HG03039 (cell line): ENCODE results near the gene WNT7A.
"Not testable (repeated sequence)": the region's sequence is repeated elsewhere in the genome, so short reads cannot be mapped to it uniquely, and the experiment has no call there.

Experiments used
- ATAC-seq: cut with Tn5 transposase; IDR thresholded peaks from one replicate; pipeline ENCODE4 v1.9.1; 2021; ENCODE audit warnings: mild to moderate bottlenecking, moderate library complexity; ENCODE audit not compliant: unreplicated experiment

WNT7A gene

GRCh38 chr3:13879946-13880810 is at the start of gene WNT7A:
TSS of gene WNT7A (minus strand) at chr3:13880071. CDS start at chr3:13879816, 255 bp downstream.
- ATAC-seq: no peak

- ATAC-seq: not testable (repeated sequence)
These were observed 48.9 kb upstream of the WNT7A start for GRCh38 chr3:13928741-13929140.

- ATAC-seq: no peak
These were observed 47.4 kb upstream of the WNT7A start for GRCh38 chr3:13927295-13927694.

DNA sequence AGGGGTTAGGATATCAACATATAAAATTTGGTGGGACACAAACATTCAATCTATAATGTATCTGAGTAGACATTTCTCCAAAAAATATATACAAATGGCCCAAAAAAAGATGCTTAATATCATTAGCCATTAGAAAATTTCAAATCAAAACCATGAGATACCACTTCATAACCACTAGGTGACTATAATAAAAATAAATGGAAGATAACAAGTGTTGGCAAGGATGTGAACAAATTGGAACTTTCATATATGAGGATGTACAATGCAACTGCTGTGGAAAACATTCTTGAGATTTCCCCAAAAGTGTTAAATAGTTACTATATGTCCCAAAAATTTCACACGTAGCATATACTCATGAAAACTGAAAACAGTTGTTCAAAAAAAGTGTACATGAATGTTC is 36.5 kb upstream of the WNT7A start:
- no peak for ATAC-seq

DNA sequence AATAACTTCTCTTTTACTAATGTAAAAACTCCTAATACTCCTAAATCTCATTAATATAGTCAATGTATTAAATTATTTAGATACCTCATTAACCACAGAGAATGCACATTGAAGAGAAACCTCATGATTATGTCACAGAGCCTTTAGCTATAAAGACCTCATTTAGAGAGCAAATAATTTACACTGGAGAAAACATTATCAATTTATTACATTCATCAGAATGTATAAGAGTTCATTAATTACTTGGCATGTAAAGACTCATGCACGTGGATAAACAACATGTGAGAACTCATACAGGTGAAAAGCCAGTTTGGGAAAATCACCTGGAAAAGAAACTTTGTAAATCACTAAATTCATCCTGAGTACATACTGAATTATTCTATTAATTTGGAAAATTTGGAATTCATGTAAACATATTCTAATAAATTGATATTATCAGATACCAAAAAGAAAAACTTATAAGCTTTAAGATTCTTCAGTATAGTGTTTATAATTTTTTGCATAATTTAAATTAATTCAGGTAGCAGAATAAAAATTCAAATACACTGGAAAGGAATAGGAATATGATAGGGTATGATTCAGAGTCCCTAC is 22.9 kb upstream of the WNT7A start:
- ATAC-seq: no peak

- no peak for ATAC-seq
These were observed 22.2 kb upstream of the WNT7A start for GRCh38 chr3:13901935-13902584.

DNA sequence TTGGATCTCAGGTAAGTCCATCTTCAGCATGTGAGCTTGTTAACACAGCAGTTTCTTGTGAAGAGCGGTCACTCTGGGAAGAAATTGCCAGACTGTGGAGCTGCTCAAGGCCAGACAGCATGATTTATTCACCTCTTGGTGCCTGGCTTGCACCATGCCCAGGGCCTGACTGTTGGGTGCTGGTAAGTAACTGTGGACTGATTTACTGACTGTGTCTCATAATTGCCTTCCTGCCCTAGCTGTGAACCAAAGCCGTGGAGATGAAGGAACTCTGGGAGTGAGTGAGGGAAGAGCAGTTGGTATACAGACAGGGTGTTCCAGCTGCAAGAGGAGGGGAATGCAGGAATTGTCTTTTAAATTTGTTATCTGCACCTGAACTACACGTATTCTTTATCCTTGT is 18.5 kb upstream of the WNT7A start:
- no peak for ATAC-seq

- ATAC-seq: no peak
These were observed 16.7 kb upstream of the WNT7A start for GRCh38 chr3:13896473-13897154.

- ATAC-seq: peak; percentile 96
These were observed 15.6 kb upstream of the WNT7A start for GRCh38 chr3:13895155-13896105.

DNA sequence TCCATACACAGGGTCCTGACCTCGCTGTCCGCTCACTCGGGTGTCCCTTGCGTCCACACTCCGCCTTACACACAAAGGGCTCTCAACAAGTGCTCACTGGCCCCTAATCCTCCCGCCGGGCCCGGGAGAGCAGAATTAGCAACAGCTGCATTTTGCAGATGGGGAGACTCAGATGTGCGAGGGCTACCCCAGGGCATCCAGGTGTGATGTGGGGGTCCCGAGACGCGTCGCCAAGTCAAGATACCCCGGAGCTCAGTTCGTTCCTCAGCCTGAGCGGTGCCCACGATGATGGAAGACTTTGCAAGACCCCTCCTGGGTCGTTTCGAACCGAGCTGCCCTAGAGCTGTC is 14.9 kb upstream of the WNT7A start:
- ATAC-seq: no peak

DNA sequence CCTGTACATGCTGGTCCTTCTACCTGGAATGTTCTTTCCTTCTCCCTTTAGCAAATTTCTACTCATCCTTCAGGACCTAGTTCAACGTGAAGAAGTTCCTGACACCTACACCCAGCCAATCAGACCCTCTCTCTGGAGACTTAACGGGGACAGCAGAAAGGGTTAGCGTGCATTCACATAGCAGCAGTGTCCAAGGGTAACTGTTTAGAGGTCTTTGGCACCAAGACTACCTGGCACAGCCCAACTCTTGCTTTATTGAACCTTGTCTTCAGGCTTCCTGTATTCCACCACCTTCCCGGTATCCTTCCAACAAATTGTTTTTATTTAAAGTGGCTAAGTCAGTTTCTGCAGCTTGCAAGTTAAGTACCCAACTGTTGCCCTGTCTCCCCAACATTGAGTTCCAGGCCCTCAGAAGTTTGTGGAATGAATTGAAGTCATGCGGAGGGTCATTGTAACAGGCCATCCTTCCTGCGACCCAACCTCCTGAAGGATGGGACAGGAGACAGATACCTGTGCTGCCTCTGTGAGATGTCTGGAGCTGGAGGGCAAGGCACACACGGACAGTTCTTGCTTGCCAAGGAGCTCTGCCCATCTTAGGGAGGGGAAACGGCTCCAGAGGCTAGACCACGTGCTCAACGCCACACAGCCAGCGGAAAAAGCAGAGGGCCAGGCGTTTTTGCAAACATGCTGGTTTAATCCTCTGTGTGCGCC is 14.4 kb upstream of the WNT7A start:
- ATAC-seq: no peak

DNA sequence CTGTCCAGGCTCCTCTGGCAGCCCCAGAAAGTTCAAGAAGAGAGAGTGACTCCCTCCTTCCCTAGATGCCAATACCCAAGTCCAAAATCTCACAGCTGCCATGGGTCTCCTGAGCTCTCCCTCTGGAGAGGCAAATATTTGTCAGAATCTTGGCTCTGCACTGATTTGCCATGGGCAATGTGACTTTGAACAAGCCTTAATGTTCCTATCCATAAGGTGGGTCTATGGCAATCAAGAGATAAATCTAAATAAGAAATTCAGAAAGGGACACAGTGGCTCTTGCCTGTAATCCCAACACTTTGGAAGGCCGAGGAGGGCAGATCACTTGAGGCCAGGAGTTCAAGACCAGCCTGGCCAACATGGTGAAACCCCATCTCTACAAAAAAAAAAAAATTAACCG is 12.4 kb upstream of the WNT7A start:
- no peak for ATAC-seq

DNA sequence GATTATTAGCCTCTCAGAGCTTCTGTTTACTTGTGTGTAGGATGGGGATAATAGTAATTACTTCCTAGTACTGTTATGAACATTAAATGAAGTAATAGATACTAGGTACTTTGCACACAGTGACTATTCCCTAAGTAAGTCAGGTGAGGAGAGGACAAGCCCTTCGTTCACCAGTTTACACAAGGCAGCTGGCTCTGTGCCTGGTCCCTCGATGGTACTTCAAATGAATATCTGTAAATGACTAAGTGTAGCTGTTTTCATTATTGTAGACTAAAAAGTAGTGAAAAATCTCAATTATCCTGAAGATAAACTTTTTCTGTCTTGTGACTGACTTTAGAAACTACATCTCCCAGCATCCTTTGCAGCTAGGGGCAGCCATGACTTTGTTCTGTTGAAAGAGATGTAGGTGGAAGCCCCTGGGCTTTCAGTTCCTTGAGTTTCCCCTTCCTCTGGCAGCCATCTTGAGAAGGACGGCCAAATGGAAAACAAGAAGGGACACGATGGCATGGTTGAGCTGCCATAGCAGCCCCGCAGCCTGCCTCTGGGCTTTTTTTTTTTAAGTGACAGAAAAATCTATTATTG is 11.7 kb upstream of the WNT7A start:
- ATAC-seq: no peak

- no peak for ATAC-seq
These were observed 11.1 kb upstream of the WNT7A start for GRCh38 chr3:13891017-13891392.

- no peak for ATAC-seq
These were observed 10.6 kb upstream of the WNT7A start for GRCh38 chr3:13890377-13891016.

DNA sequence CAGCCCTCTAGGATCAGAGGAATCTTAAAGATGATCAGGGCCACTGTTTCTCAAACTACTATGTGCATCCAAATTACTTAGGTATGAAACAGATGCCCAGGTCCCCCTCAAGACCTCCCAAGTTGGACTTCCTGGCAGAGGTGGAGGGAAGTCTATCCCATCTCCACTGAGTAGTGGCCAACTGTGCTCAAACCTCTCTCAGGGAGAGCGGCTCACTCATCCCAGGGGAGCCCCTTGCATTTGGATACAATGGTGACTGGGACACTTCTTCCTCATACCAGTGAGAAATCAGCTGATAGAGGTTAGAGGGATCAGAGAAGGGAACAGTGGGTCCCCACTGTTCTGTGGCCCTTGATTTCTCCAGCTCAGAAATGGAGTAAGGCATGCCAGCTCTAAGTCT is 8.7 kb upstream of the WNT7A start:
- ATAC-seq: no peak

- no peak for ATAC-seq
These were observed 7.8 kb upstream of the WNT7A start for GRCh38 chr3:13887495-13888300.

GRCh38 chr3:13886593-13887129 is 6.8 kb upstream of the WNT7A start:
- ATAC-seq: no peak
